GM23338 (cell line): ENCODE data around the gene CDKN2D.

Experiments used
- CREB1 ChIP-seq: fragments of 250-450 bp; sonication (Bioruptor Pico); IDR thresholded peaks from 2 replicates; pipeline ENCODE4 v1.5.0; 2020; ENCODE audit warnings: low read depth, mild to moderate bottlenecking, moderate library complexity
- EZH2 ChIP-seq: fragments of 200-600 bp; sonication (generic); IDR thresholded peaks from one replicate; pipeline ENCODE4 v1.8.0; 2017; ENCODE audit warnings: antibody characterized with exemption, mild to moderate bottlenecking, low read depth; ENCODE audit not compliant: unreplicated experiment
- EZH2phosphoT487 ChIP-seq: fragments of 200-600 bp; sonication (generic); IDR thresholded peaks from one replicate; pipeline ENCODE4 v1.8.1; 2018; ENCODE audit warnings: antibody characterized with exemption; ENCODE audit not compliant: unreplicated experiment
- JUNB ChIP-seq: IDR thresholded peaks from one replicate; pipeline ENCODE4 v1.6.1; 2016; ENCODE audit warnings: antibody characterized with exemption; ENCODE audit not compliant: unreplicated experiment
- NANOG ChIP-seq: IDR thresholded peaks from 2 replicates; pipeline ENCODE4 v1.6.1; 2016; ENCODE audit warnings: antibody characterized with exemption, borderline replicate concordance
- POLR2AphosphoS5 ChIP-seq: IDR thresholded peaks from 2 replicates; pipeline ENCODE4 v1.6.1; 2016; ENCODE audit warnings: antibody characterized with exemption, low read depth
- TF ChIP-seq, protein P1 (sequence below), 2 experiments: fragments of 200-600 bp in 1 of 2; sonication (generic) in 1 of 2; conservative IDR thresholded peaks; 2 replicates each; pipeline versions ENCODE4 v1.5.1 to v1.6.1; 2016 to 2017; ENCODE audit warnings: antibody characterized with exemption in 2 of 2, low read depth in 2 of 2, mild to moderate bottlenecking in 2 of 2, moderate library complexity in 1 of 2
- TF ChIP-seq, protein P2 (sequence below): IDR thresholded peaks from one replicate; pipeline ENCODE4 v1.6.1; 2018; ENCODE audit warnings: antibody characterized with exemption; ENCODE audit not compliant: unreplicated experiment

DNA sequence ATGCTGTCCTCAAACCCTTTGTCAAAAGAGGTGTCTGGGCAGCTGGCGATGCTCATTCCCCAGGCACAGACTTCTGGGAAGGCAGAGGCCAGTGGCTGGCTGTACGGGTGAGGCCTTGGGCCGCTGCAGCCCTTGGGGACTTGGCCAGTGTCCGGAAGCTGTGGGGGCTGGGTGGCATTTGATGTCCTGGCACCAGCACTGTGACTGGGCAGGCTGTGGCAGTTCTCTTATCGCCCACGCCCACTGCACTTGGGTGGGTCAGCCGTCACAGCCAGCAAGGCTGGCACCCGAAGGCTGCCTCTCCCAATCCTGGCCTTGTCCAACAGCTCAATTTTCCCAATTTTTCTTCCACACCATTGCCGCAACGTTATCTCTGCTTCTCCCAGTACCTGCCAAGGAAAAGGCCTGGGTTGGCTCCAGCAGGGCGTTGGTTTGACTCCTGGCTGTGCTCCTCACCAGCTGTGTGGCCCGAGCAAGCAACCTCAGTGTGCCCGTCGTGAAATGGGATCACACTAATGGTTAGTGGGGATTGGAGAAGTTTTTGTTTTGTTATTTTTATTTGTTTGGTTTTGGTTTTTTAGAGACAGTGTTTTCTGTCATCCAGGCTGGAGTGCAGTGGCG is 43.8 kb upstream of the CDKN2D start:
- TF ChIP-seq, protein P1, sequence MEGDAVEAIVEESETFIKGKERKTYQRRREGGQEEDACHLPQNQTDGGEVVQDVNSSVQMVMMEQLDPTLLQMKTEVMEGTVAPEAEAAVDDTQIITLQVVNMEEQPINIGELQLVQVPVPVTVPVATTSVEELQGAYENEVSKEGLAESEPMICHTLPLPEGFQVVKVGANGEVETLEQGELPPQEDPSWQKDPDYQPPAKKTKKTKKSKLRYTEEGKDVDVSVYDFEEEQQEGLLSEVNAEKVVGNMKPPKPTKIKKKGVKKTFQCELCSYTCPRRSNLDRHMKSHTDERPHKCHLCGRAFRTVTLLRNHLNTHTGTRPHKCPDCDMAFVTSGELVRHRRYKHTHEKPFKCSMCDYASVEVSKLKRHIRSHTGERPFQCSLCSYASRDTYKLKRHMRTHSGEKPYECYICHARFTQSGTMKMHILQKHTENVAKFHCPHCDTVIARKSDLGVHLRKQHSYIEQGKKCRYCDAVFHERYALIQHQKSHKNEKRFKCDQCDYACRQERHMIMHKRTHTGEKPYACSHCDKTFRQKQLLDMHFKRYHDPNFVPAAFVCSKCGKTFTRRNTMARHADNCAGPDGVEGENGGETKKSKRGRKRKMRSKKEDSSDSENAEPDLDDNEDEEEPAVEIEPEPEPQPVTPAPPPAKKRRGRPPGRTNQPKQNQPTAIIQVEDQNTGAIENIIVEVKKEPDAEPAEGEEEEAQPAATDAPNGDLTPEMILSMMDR (conservative IDR thresholded peaks at IDR 0.05; ENCODE audit: low read depth in 2 of 2) = no peak
- TF ChIP-seq POLR2AphosphoS5 = no peak
- TF ChIP-seq EZH2phosphoT487 = no peak
- TF ChIP-seq JUNB = no peak
- TF ChIP-seq NANOG = no peak
- TF ChIP-seq, protein P2, sequence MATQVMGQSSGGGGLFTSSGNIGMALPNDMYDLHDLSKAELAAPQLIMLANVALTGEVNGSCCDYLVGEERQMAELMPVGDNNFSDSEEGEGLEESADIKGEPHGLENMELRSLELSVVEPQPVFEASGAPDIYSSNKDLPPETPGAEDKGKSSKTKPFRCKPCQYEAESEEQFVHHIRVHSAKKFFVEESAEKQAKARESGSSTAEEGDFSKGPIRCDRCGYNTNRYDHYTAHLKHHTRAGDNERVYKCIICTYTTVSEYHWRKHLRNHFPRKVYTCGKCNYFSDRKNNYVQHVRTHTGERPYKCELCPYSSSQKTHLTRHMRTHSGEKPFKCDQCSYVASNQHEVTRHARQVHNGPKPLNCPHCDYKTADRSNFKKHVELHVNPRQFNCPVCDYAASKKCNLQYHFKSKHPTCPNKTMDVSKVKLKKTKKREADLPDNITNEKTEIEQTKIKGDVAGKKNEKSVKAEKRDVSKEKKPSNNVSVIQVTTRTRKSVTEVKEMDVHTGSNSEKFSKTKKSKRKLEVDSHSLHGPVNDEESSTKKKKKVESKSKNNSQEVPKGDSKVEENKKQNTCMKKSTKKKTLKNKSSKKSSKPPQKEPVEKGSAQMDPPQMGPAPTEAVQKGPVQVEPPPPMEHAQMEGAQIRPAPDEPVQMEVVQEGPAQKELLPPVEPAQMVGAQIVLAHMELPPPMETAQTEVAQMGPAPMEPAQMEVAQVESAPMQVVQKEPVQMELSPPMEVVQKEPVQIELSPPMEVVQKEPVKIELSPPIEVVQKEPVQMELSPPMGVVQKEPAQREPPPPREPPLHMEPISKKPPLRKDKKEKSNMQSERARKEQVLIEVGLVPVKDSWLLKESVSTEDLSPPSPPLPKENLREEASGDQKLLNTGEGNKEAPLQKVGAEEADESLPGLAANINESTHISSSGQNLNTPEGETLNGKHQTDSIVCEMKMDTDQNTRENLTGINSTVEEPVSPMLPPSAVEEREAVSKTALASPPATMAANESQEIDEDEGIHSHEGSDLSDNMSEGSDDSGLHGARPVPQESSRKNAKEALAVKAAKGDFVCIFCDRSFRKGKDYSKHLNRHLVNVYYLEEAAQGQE = no peak
- no peak for TF ChIP-seq EZH2
- no peak for TF ChIP-seq CREB1 (CRISPR knock-in tag)
